ENCODE measurements around the gene ENOX2. TPM values are rescaled to one million over a fixed set of nuclear protein-coding genes. Genes with fewer than 3 reads are reported as not detected.

The ENOX2 gene
- total RNA-seq, 1 experiment from 2014 or later, result 24.3 TPM

DNA sequence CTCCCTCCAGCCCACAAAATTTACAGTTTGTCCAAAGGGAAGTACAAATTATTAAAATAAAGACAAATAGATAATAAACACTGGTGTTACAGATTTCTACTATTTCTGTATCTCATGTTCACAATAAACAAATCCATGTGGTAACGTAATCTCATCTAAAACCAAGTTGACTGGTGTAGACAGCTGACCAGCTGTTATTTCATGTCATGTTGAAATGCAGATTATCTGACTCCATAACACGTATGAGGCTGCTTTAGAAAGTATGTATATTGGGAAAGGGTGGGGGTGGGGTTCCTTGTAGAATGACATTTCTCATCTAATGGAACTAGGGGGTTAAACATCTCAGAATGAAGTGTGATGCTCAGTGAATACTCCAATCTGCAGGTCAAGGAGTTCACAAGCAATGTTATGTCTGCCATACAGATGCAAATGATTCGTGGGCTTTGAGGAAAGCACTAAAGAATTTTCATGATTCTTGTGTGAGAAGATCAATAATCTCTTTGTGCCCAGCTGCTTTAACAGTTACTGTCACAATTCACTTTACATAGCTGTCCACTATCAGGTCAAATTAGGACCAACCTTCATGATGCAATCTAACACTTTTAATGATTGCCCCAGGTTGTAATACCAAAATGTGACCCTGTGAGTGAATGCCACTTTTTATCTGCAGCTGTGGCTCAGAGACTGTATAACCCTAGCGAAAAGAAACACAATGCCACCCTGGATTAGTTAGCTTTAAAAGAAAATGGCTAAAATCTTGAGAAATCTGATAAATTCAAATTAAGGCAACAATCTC, 114.0 kb downstream of the ENOX2 start:
- intact Hi-C loops (cut with micrococcal nuclease), result no loop called here
- CTCF ChIA-PET, result no interaction called here
- peaks cover 2% of the 10 kb centered on the region for H3K27me3 Mint-ChIP-seq (ENCODE audit: insufficient read depth, unreplicated experiment)
- POLR2A ChIA-PET, result no interaction called here
- BruUV-seq (replicated peaks), result no TSS peak
- H3K9me3 Mint-ChIP-seq (ENCODE audit: unreplicated experiment), result no peaks in the 10 kb centered on the region
- H3K27ac Mint-ChIP-seq (ENCODE audit: low read depth, unreplicated experiment), result no peak overlapping the region
- no peaks in the 10 kb centered on the region for H3K36me3 Mint-ChIP-seq (ENCODE audit: insufficient read depth, unreplicated experiment)
- DNase-seq (ENCODE audit: unreplicated experiment), result no peak
- H3K4me3 Mint-ChIP-seq (ENCODE audit: unreplicated experiment), result no peak overlapping the region
- TF ChIP-seq, protein P1, sequence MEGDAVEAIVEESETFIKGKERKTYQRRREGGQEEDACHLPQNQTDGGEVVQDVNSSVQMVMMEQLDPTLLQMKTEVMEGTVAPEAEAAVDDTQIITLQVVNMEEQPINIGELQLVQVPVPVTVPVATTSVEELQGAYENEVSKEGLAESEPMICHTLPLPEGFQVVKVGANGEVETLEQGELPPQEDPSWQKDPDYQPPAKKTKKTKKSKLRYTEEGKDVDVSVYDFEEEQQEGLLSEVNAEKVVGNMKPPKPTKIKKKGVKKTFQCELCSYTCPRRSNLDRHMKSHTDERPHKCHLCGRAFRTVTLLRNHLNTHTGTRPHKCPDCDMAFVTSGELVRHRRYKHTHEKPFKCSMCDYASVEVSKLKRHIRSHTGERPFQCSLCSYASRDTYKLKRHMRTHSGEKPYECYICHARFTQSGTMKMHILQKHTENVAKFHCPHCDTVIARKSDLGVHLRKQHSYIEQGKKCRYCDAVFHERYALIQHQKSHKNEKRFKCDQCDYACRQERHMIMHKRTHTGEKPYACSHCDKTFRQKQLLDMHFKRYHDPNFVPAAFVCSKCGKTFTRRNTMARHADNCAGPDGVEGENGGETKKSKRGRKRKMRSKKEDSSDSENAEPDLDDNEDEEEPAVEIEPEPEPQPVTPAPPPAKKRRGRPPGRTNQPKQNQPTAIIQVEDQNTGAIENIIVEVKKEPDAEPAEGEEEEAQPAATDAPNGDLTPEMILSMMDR (IDR thresholded peaks at IDR 0.05; ENCODE audit: unreplicated experiment), result no peak
- no peaks in the 10 kb centered on the region for H3K4me1 Mint-ChIP-seq (ENCODE audit: insufficient read depth, unreplicated experiment)

DNA sequence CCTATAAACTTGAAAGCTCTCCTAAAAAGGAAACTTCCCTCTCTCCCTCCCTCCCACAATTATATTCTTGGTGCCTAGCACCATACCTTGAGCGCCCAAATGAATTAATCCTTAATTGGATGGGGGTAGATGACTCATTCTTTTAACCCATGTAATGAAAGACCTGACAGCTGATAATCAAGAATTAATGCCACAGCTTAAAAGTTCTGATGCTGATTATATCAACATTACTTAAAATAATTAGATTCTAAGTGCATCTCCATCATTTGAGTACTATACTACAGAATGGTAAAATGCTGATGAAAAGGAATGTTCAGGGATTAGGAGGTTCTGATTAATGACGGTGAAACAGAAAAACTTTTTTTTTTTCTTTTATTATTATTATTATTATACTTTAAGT, 117.0 kb downstream of the ENOX2 start:
- H3K4me1 Mint-ChIP-seq (ENCODE audit: insufficient read depth, unreplicated experiment), result no peaks in the 10 kb centered on the region
- intact Hi-C loops (cut with micrococcal nuclease), result no loop called here
- H3K36me3 Mint-ChIP-seq (ENCODE audit: insufficient read depth, unreplicated experiment), result no peaks in the 10 kb centered on the region
- H3K4me3 Mint-ChIP-seq (ENCODE audit: unreplicated experiment), result no peak overlapping the region
- ChIA-PET POLR2A (no interaction called here), CTCF (no interaction called here)
- no peaks in the 10 kb centered on the region for H3K9me3 Mint-ChIP-seq (ENCODE audit: unreplicated experiment)
- peaks cover 10% of the 10 kb centered on the region for H3K27me3 Mint-ChIP-seq (ENCODE audit: insufficient read depth, unreplicated experiment)
- no peak for DNase-seq (ENCODE audit: unreplicated experiment)
- BruUV-seq (replicated peaks), result no TSS peak
- no peak overlapping the region for H3K27ac Mint-ChIP-seq (ENCODE audit: low read depth, unreplicated experiment)
- TF ChIP-seq, protein P1 (IDR thresholded peaks at IDR 0.05; ENCODE audit: unreplicated experiment), result no peak

DNA sequence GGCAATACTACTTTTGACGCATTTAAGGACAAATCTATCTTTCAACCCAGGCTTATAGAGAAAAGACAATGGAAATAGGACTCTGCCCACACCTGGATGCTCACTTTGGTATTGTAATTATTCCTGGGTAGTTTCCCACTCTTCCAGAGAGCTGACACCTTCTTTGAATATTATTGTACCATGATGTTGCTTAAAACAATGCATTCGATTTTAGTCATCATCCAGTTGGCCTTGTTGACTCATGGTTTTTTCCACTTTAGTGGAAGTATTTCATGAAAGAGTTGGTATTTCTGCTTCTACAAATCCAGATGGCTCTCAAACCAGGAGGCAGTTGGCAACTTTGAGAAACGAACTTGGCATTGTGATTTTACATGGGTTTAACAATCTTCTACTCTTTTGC, 124.2 kb downstream of the ENOX2 start:
- Mint-ChIP-seq H3K36me3 (ENCODE audit: insufficient read depth, unreplicated experiment) (no peaks in the 10 kb centered on the region), H3K4me3 (ENCODE audit: unreplicated experiment) (no peak overlapping the region), H3K4me1 (ENCODE audit: insufficient read depth, unreplicated experiment) (no peaks in the 10 kb centered on the region), H3K27me3 (ENCODE audit: insufficient read depth, unreplicated experiment) (peaks cover 33% of the 10 kb centered on the region), H3K27ac (ENCODE audit: low read depth, unreplicated experiment) (no peak overlapping the region), H3K9me3 (ENCODE audit: unreplicated experiment) (no peaks in the 10 kb centered on the region)
- TF ChIP-seq, protein P1 (IDR thresholded peaks at IDR 0.05; ENCODE audit: unreplicated experiment), result no peak
- BruUV-seq (replicated peaks), result no TSS peak
- ChIA-PET POLR2A (no interaction called here), CTCF (no interaction called here)
- DNase-seq (ENCODE audit: unreplicated experiment), result no peak
- intact Hi-C loops (cut with micrococcal nuclease), result no loop called here

DNA sequence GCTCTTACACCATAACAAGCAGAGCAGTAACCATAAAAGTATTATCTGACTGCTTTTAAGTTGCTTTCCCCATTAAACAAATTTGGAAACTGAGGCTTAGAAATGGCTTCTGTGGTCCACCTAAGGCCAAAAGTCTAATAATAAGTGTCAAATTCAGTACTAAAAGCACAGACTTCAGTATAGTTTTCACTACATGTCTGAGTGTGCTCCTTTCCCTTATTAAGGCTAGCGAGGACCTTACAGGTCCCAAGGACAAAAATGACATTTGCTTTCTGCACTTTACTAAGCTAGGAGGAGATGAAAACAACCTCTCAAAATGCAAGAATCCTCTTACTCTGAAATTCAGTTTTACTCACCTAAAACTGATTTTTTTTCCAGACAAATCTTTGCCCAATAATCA, 127.2 kb downstream of the ENOX2 start:
- DNase-seq (ENCODE audit: unreplicated experiment), result no peak
- TF ChIP-seq, protein P1 (IDR thresholded peaks at IDR 0.05; ENCODE audit: unreplicated experiment), result no peak
- peaks cover 28% of the 10 kb centered on the region for H3K27me3 Mint-ChIP-seq (ENCODE audit: insufficient read depth, unreplicated experiment)
- ChIA-PET POLR2A (interaction anchor here (0.7 kb wide), 1 partner anchor 106 kb away, joined by 3 read pairs; no protein-coding TSS in a partner anchor), CTCF (no interaction called here)
- no peaks in the 10 kb centered on the region for H3K9me3 Mint-ChIP-seq (ENCODE audit: unreplicated experiment)
- peaks cover 8% of the 10 kb centered on the region for H3K4me1 Mint-ChIP-seq (ENCODE audit: insufficient read depth, unreplicated experiment)
- no peaks in the 10 kb centered on the region for H3K36me3 Mint-ChIP-seq (ENCODE audit: insufficient read depth, unreplicated experiment)
- no peak overlapping the region for H3K27ac Mint-ChIP-seq (ENCODE audit: low read depth, unreplicated experiment)
- H3K4me3 Mint-ChIP-seq (ENCODE audit: unreplicated experiment), result no peak overlapping the region
- intact Hi-C loops (cut with micrococcal nuclease), result no loop called here
- no TSS peak for BruUV-seq (replicated peaks)
